WI38 (cell line): ENCODE measurements around the gene MTREX.

ENCODE experiments used
- H3K4me3 ChIP-seq: 2 replicates; pipeline ENCODE4 v1.5.1; 2011; ENCODE audit warnings: low read depth, mild to moderate bottlenecking, control low read depth, low read length
- CTCF ChIP-seq: IDR thresholded peaks from 2 replicates; pipeline ENCODE4 v1.5.1; 2012; ENCODE audit warnings: low read depth, mild to moderate bottlenecking, control low read depth, low read length

Gene MTREX

GRCh38 chr5:55356896-55357295 is 49.1 kb downstream of the MTREX start:
- no peak overlapping the region for H3K4me3 ChIP-seq
- TF ChIP-seq CTCF, result no peak

GRCh38 chr5:55360190-55360589 is 52.4 kb downstream of the MTREX start:
- H3K4me3 ChIP-seq, result no peak overlapping the region
- no peak for TF ChIP-seq CTCF

GRCh38 chr5:55363856-55364255 is 56.1 kb downstream of the MTREX start:
- TF ChIP-seq CTCF, result no peak
- H3K4me3 ChIP-seq, result no peak overlapping the region

GRCh38 chr5:55364537-55365055 is 56.8 kb downstream of the MTREX start:
- TF ChIP-seq CTCF, result no peak
- H3K4me3 ChIP-seq, result no peak overlapping the region

GRCh38 chr5:55370291-55370925 is 62.6 kb downstream of the MTREX start:
- TF ChIP-seq CTCF, result no peak
- no peak overlapping the region for H3K4me3 ChIP-seq

- no peak for TF ChIP-seq CTCF
- no peak overlapping the region for H3K4me3 ChIP-seq
These were observed 63.4 kb downstream of the MTREX start for GRCh38 chr5:55371145-55371544.

GRCh38 chr5:55372130-55372925 is 64.5 kb downstream of the MTREX start:
- H3K4me3 ChIP-seq, result no peak overlapping the region
- TF ChIP-seq CTCF, result no peak
